Neural cell (in vitro differentiated cells): ENCODE results near the gene ZBTB11. TPM values are rescaled to one million over a fixed set of nuclear protein-coding genes. Genes with fewer than 3 reads are reported as not detected.

Experiments
- H2AFZ ChIP-seq: fragments of 200-600, 300-800 bp; sonication (generic), shearing (Covaris generic); 2 replicates; pipeline ENCODE4 v1.6.0; 2014; ENCODE audit warnings: low read depth, mild to moderate bottlenecking, antibody characterized with exemption, low read length, moderate library complexity
- H3F3A ChIP-seq: fragments of 200-600 bp; shearing (Covaris generic); 2 replicates; pipeline ENCODE4 v1.6.1; 2016; ENCODE audit warnings: mild to moderate bottlenecking, moderate library complexity, mixed read lengths, antibody characterized with exemption, low read length; ENCODE audit not compliant: insufficient read depth, poor library complexity, severe bottlenecking
- H3K27ac ChIP-seq: fragments of 200-600, 300-800 bp; sonication (generic), shearing (Covaris generic); 2 replicates; pipeline ENCODE4 v1.5.1; 2014; ENCODE audit warnings: mild to moderate bottlenecking, low read length, moderate library complexity
- H3K27me3 ChIP-seq: fragments of 300-800, 200-600 bp; sonication (generic), shearing (Covaris generic); 2 replicates; pipeline ENCODE4 v1.6.0; 2014; ENCODE audit warnings: mild to moderate bottlenecking, low read depth, low read length, moderate library complexity; ENCODE audit not compliant: insufficient read depth
- H3K36me3 ChIP-seq: fragments of 300-800, 200-600 bp; sonication (generic), shearing (Covaris generic); 2 replicates; pipeline ENCODE4 v1.5.1; 2014; ENCODE audit warnings: mild to moderate bottlenecking, antibody characterized with exemption, low read length, moderate library complexity; ENCODE audit not compliant: insufficient read depth
- H3K4me2 ChIP-seq: fragments of 300-800, 200-600 bp; sonication (generic), shearing (Covaris generic); 2 replicates; pipeline ENCODE4 v1.6.0; 2014; ENCODE audit warnings: mild to moderate bottlenecking, low read length
- H3K4me3 ChIP-seq: fragments of 300-800, 200-600 bp; sonication (generic), shearing (Covaris generic); 2 replicates; pipeline ENCODE4 v1.5.1; 2014; ENCODE audit warnings: mild to moderate bottlenecking, low read length, moderate library complexity
- H3K79me2 ChIP-seq: fragments of 200-600 bp; shearing (Covaris generic); replicated peaks from 2 replicates; pipeline ENCODE4 v1.6.0; 2014; ENCODE audit warnings: mild to moderate bottlenecking, low read length, moderate library complexity; ENCODE audit not compliant: insufficient read depth
- H3K9ac ChIP-seq: fragments of 300-800, 200-600 bp; sonication (generic), shearing (Covaris generic); 2 replicates; pipeline ENCODE4 v1.6.1; 2016; ENCODE audit warnings: mild to moderate bottlenecking, low read length, mixed read lengths
- H3K9me2 ChIP-seq: fragments of 200-600 bp; shearing (Covaris generic); 2 replicates; pipeline ENCODE4 v1.6.1; 2016; ENCODE audit warnings: mild to moderate bottlenecking, low read length, mixed read lengths; ENCODE audit not compliant: insufficient read depth
- H3K9me3 ChIP-seq: fragments of 200-600, 300-800 bp; sonication (generic), shearing (Covaris generic); 2 replicates; pipeline ENCODE4 v1.6.1; 2016; ENCODE audit warnings: mild to moderate bottlenecking, mixed run types, low read length, moderate library complexity, mixed read lengths
- H4K20me1 ChIP-seq: fragments of 200-600 bp; shearing (Covaris generic); 2 replicates; pipeline ENCODE4 v1.6.1; 2016; ENCODE audit warnings: mild to moderate bottlenecking, mixed run types; ENCODE audit not compliant: insufficient read depth
- EP300 ChIP-seq: fragments of 450-650 bp; conservative IDR thresholded peaks from 2 replicates; pipeline ENCODE4 v1.6.1; 2014; ENCODE audit warnings: antibody characterized with exemption, mild to moderate bottlenecking, moderate library complexity; ENCODE audit not compliant: poor library complexity, severe bottlenecking
- EZH2 ChIP-seq: fragments of 200-600, 300-800 bp; shearing (Covaris generic), sonication (generic); IDR thresholded peaks from 2 replicates; pipeline ENCODE4 v1.6.1; 2014; ENCODE audit warnings: antibody characterized with exemption, low read length, borderline replicate concordance, mild to moderate bottlenecking; ENCODE audit not compliant: insufficient read depth, poor library complexity, severe bottlenecking
- MXI1 ChIP-seq: fragments of 450-650 bp; conservative IDR thresholded peaks from 2 replicates; pipeline ENCODE4 v1.6.1; 2014; ENCODE audit warnings: antibody characterized with exemption, mild to moderate bottlenecking; ENCODE audit not compliant: poor library complexity, severe bottlenecking
- POLR2AphosphoS5 ChIP-seq: IDR thresholded peaks from 2 replicates; pipeline ENCODE4 v1.6.1; 2012
- RAD21 ChIP-seq: fragments of 450-650 bp; conservative IDR thresholded peaks from 2 replicates; pipeline ENCODE4 v1.6.1; 2014; ENCODE audit warnings: antibody characterized with exemption, mild to moderate bottlenecking, moderate library complexity
- SMC3 ChIP-seq: fragments of 450-650 bp; conservative IDR thresholded peaks from 2 replicates; pipeline ENCODE4 v1.6.1; 2014; ENCODE audit warnings: antibody characterized with exemption, mild to moderate bottlenecking, moderate library complexity; ENCODE audit not compliant: poor library complexity
- TAF1 ChIP-seq: IDR thresholded peaks from 2 replicates; pipeline ENCODE4 v1.6.1; 2012; ENCODE audit warnings: low read depth
- polyA plus RNA-seq: library from polyadenylated mRNA; depleted of rRNA; stranded (reverse); fragments of >200 nt; gene quantifications from 2 replicates; pipeline ENCODE4 v1.2.3, GENCODE V29; 2014
- TF ChIP-seq, protein P1 (sequence below): fragments of 450-650 bp; IDR thresholded peaks from 2 replicates; pipeline ENCODE4 v1.5.1; 2014; ENCODE audit warnings: antibody characterized with exemption, mild to moderate bottlenecking, moderate library complexity; ENCODE audit not compliant: poor library complexity, severe bottlenecking
- TF ChIP-seq, protein P2 (sequence below): IDR thresholded peaks from 2 replicates; pipeline ENCODE4 v1.6.1; 2012; ENCODE audit warnings: borderline replicate concordance

ZBTB11 gene
- polyA plus RNA-seq, 1 donor from 2014 or later, result 23.5 TPM

DNA sequence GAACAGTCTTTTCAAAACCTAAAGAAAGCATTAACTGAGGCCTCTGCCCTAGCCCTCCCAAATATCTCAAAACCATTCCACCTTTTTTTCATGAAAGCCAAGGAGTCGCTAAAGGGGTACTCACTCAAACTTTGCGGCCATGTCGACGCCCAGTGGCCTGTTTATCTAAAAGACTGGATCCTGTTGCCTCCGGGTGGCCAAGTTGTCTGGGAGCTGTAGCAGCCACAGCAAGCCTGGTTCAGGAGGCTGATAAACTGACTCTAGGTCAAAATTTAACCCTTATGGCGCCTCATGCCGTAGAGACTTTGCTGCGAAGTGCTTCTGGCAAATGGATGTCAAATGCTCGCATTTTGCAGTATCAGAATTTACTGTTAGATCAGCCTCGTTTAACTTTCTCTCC, 39.5 kb downstream of the ZBTB11 start:
- no peaks in the 10 kb centered on the region for H3K36me3 ChIP-seq
- no peaks in the 10 kb centered on the region for H3F3A ChIP-seq
- TF ChIP-seq SMC3 (no peak), MXI1 (no peak), TAF1 (no peak), EZH2 (no peak), EP300 (no peak), RAD21 (no peak), POLR2AphosphoS5 (no peak)
- TF ChIP-seq, protein P1, sequence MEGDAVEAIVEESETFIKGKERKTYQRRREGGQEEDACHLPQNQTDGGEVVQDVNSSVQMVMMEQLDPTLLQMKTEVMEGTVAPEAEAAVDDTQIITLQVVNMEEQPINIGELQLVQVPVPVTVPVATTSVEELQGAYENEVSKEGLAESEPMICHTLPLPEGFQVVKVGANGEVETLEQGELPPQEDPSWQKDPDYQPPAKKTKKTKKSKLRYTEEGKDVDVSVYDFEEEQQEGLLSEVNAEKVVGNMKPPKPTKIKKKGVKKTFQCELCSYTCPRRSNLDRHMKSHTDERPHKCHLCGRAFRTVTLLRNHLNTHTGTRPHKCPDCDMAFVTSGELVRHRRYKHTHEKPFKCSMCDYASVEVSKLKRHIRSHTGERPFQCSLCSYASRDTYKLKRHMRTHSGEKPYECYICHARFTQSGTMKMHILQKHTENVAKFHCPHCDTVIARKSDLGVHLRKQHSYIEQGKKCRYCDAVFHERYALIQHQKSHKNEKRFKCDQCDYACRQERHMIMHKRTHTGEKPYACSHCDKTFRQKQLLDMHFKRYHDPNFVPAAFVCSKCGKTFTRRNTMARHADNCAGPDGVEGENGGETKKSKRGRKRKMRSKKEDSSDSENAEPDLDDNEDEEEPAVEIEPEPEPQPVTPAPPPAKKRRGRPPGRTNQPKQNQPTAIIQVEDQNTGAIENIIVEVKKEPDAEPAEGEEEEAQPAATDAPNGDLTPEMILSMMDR, result no peak
- TF ChIP-seq, protein P2, sequence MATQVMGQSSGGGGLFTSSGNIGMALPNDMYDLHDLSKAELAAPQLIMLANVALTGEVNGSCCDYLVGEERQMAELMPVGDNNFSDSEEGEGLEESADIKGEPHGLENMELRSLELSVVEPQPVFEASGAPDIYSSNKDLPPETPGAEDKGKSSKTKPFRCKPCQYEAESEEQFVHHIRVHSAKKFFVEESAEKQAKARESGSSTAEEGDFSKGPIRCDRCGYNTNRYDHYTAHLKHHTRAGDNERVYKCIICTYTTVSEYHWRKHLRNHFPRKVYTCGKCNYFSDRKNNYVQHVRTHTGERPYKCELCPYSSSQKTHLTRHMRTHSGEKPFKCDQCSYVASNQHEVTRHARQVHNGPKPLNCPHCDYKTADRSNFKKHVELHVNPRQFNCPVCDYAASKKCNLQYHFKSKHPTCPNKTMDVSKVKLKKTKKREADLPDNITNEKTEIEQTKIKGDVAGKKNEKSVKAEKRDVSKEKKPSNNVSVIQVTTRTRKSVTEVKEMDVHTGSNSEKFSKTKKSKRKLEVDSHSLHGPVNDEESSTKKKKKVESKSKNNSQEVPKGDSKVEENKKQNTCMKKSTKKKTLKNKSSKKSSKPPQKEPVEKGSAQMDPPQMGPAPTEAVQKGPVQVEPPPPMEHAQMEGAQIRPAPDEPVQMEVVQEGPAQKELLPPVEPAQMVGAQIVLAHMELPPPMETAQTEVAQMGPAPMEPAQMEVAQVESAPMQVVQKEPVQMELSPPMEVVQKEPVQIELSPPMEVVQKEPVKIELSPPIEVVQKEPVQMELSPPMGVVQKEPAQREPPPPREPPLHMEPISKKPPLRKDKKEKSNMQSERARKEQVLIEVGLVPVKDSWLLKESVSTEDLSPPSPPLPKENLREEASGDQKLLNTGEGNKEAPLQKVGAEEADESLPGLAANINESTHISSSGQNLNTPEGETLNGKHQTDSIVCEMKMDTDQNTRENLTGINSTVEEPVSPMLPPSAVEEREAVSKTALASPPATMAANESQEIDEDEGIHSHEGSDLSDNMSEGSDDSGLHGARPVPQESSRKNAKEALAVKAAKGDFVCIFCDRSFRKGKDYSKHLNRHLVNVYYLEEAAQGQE, result no peak
- H3K9me2 ChIP-seq, result no peaks in the 10 kb centered on the region
- H3K27me3 ChIP-seq, result no peaks in the 10 kb centered on the region
- H3K4me3 ChIP-seq, result no peak overlapping the region
- H3K79me2 ChIP-seq, result no peaks in the 10 kb centered on the region
- H3K9me3 ChIP-seq, result no peaks in the 10 kb centered on the region
- H3K9ac ChIP-seq, result no peak overlapping the region
- H4K20me1 ChIP-seq, result no peaks in the 10 kb centered on the region
- H3K4me2 ChIP-seq, result no peak overlapping the region
- H2AFZ ChIP-seq, result no peak overlapping the region
- H3K27ac ChIP-seq, result no peak overlapping the region

DNA sequence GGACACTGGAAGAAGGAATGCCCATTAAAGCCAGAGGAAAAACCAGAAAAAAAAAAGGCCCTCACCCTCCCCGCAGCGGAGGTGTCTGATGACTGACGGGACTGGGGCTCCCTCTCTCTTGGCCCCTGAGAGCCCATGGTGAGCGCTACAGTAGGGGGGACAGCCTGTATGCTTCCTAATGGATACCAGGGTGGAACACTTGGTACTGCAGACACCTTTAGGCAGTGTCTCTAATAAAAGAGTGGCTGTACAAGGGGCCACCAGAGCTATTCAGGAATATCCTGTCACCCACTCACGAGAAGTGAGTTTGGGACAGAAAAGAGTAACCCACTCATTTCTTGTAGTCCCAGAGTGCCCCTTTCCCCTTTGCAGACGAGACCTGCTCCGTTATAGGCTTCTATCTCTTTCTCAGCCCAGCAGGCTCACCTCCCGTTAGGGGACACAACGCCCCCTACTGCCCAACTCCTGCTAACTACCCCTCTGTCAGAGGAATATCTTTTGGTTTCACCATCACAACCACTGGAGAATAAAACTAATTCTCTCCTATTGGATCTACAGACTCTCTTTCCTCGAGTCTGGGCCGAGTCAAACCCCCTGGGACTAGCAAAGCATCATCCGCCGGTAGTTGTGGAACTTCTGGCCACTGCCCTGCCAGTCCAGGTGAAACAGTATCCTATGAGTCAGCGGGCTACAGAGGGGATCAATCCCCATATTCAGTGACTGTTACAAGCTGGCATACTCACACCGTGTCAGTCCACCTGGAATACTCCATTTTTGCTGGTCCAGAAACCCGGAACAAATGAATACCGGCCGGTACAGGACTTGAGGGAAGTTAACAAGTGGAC, 40.8 kb downstream of the ZBTB11 start:
- Histone ChIP-seq H3K79me2 (no peaks in the 10 kb centered on the region), H3K9ac (no peak overlapping the region), H3K36me3 (no peaks in the 10 kb centered on the region), H3F3A (no peaks in the 10 kb centered on the region), H3K9me3 (no peaks in the 10 kb centered on the region), H3K27ac (no peak overlapping the region), H3K9me2 (no peaks in the 10 kb centered on the region), H2AFZ (no peak overlapping the region), H3K4me3 (no peak overlapping the region), H3K4me2 (no peak overlapping the region), H4K20me1 (no peaks in the 10 kb centered on the region), H3K27me3 (no peaks in the 10 kb centered on the region)
- TF ChIP-seq, protein P1, result no peak
- TF ChIP-seq EP300 (no peak), SMC3 (no peak), TAF1 (no peak), POLR2AphosphoS5 (no peak), RAD21 (no peak), MXI1 (no peak), EZH2 (no peak)
- TF ChIP-seq, protein P2, result no peak
